Stimulated activated CD8-positive, alpha-beta memory T cell treated with anti-CD3 and anti-CD28 coated beads, Interleukin-15, amount 100 ng/mL, for 4 hours (primary cell): ENCODE data around the gene STARD13.

ENCODE experiments used
- DNase-seq, 2 donors: peaks; one replicate each; pipeline ENCODE4 v3.0.0-alpha.2; 2020; ENCODE audit warnings: low read depth in 2 of 2

The STARD13 gene

GRCh38 chr13:33276570-33276969 lies 9.0 kb downstream of the STARD13 start:
- DNase-seq = no peak

- no peak for DNase-seq
Observed at GRCh38 chr13:33275916-33276315, 9.6 kb downstream of the STARD13 start.

GRCh38 chr13:33274264-33274663 lies 11.3 kb downstream of the STARD13 start:
- DNase-seq = no peak

DNA sequence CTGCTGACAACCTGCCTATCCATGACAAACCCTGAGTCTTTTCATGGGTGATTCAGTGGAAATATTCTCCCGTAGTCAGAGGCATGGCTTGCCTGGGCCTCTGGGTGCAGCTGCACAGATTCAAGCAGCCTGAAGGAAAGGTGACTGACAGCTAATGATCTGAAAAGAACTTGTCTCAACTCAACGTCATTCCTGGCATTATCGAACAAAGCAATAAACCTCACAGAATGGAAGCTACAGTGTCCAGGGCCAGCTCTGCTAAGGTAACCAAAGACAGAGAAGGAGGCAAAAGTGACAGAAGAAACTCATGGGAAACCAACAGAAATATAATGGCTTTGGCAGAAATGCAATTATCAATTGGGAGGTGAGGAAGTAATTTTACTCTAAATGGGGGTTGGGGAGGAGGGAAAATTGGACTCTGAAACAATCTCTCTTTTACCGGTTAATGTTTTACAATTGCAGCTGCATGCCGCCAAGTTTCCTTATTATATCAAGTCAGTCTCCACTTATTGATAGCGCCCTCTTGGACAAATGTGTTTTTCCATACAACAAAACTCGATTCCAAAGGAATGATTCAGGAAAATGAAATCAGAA lies 12.9 kb downstream of the STARD13 start:
- no peak for DNase-seq

GRCh38 chr13:33271759-33272158 lies 13.8 kb downstream of the STARD13 start:
- no peak for DNase-seq

DNA sequence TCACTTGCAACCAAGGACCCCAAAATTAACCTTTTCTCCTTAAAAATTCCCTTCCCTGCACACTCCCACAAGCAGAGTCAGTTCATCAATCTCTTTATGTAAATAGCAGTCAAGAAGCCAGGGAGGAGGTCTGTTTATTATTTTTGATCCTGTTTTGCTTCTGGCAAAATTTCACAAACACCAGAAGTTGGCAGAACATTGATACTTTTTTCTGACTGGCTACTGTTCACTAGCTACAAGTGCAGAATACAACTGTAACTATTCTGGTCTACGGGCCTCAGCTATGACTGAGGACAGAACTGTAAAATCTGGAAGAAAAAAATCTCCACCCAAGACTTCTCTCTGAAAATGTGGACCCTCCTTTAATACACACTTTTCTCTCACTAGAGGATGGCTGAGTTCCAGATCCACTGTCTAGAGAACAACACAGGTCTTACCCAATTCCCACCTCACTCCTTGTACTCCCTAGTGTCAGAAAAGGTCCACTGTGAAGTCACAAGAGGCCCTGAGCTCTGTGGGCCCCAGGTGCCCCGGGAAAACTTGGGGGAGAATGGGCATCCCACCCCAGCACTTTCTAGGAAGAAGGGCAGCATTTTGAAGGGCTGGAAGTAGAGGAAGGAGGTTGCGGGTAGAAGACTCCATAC lies 14.5 kb downstream of the STARD13 start:
- DNase-seq = no peak

- DNase-seq = no peak
Observed at GRCh38 chr13:33265607-33266006, 19.9 kb downstream of the STARD13 start.

GRCh38 chr13:33265133-33265532 lies 20.4 kb downstream of the STARD13 start:
- DNase-seq = no peak

- DNase-seq = no peak
Observed at GRCh38 chr13:33264620-33264978, 21.0 kb downstream of the STARD13 start.

GRCh38 chr13:33263976-33264619 lies 21.5 kb downstream of the STARD13 start:
- no peak for DNase-seq

DNA sequence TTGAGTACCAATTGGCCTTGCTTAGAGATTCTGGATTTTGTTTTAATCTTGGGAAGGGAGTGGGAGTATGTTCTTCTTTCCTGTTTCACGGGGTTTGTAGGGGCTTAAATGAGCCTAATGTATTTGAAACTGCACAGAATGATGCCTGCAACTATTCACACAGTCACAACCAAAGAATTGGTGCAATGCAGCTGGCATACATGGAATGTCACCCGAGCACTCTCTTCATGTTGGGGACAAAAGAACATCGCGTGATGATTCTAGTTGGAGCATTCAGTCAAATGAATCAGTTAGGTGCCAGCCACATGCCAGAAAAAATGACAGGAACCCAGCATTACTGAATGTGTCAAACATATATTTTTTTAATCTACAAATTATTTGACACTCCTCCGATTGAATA lies 22.1 kb downstream of the STARD13 start:
- no peak for DNase-seq

DNA sequence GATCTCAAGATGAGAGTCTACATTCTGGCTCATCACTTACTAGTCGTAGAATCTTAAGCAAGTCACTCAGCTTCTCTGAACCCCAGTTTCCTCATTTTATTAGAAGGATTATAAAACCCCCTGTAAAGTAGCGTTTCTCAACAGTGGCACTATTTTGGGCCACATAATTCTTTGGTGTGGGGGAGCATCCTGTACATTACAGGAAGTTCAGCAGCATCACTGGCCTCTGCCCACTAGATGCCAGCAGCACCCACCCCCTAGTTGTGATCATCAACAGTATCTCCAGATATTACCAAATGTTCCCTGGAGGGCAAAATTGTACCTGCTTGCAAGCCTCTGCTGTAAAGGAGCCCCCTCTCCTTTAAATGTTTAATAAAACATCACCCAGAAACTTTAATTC lies 22.6 kb downstream of the STARD13 start:
- DNase-seq = no peak

- no peak for DNase-seq
Observed at GRCh38 chr13:33262594-33262993, 23.0 kb downstream of the STARD13 start.

- DNase-seq = no peak
Observed at GRCh38 chr13:33262062-33262487, 23.5 kb downstream of the STARD13 start.

GRCh38 chr13:33261387-33262061 lies 24.0 kb downstream of the STARD13 start:
- DNase-seq = no peak

GRCh38 chr13:33260168-33261098 lies 25.1 kb downstream of the STARD13 start:
- DNase-seq = no peak

DNA sequence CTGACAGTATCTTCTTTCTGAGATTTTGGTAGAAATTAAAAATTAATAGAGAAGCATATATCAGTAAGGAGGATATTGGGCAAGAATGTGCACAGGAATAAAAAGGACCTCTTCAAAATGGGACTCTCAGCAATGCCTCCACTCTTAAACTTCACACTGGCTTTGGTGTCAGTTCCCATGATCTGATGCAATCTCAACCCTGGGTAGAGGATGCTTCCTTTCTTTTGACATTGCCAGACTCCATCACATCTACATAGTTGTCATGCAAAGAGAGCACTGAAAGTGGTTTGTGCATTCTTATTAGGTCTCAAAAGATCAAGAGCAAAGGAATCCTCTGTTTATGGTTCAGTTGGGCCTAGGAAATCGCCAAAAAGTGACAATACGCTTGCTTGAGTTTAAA lies 26.3 kb downstream of the STARD13 start:
- no peak for DNase-seq

DNA sequence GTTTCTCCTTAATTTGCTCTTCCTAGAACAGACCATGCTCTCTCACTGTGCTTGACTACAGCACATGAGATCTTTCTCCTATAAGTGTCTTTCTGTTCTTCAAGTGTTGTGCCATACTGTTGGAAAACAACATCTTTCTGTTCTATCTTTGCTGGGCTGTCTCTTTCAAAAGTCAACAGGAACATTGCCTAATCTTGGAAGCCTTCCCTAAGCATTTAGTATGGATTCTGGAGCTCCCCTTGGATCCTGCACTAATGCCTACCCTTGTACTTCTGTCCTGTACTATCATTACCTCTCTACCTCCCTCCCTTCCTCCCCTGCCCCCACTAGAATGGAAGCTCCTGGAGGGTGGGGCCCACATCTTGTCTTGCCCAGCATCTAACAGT lies 26.8 kb downstream of the STARD13 start:
- DNase-seq = no peak

GRCh38 chr13:33257841-33258807 lies 27.4 kb downstream of the STARD13 start:
- DNase-seq = no peak

DNA sequence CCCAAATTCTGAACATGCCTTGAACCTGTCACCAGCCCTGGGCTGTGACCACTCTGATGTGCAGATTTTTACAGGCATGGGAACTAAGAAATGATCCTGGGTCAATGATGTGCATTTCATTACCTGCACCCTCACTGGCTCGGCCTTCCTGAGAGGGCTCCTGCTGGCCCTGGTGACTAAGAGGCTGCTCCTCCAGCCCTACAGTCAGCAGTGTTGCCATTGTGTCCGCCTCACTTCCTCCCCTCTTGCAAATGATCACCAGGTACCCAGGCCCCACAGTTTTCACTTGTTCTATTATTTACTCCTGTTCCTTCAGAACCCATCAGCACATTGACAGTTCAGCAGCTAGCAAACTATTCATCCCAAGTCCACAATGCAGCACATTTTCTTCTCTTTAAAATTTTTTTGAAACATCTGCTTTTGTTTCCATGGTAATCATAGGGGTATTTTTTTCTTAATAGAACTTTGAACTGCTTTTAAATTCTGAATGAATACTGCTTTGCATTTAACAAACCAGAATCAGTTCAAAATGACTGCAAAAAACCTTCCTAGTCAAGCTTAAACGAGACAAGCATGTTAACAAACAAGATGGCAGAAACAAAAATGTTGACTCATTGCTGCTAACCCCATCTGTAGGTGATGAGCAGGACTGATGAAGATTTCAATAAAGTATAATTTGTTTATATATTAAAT lies 29.3 kb downstream of the STARD13 start:
- DNase-seq = no peak
